CD4-positive, alpha-beta T cell (primary cell): ENCODE measurements around the gene MYOM3. TPM values are rescaled to one million over a fixed set of nuclear protein-coding genes. Genes with fewer than 3 reads are reported as not detected.
"Not testable (repeated sequence)": the region's sequence is repeated elsewhere in the genome, so short reads cannot be mapped to it uniquely, and the experiment has no call there.

Source experiments
- ATAC-seq: fragments of 200-7000 bp; cut with Tn5 transposase; one replicate; pipeline ENCODE4 v1.10.0; 2022; ENCODE audit warnings: mild to moderate bottlenecking; ENCODE audit not compliant: poor library complexity
- CTCF ChIA-PET: fragments of 350-600 bp; sonication (Branson Sonifier 250); formaldehyde crosslinking; loops from one replicate; lab custom pipeline; 2021; ENCODE audit warnings: antibody characterized with exemption, inconsistent platforms; lab: Charles Lee
- POLR2A ChIA-PET: fragments of 350-600 bp; sonication (Branson Sonifier 250); formaldehyde crosslinking; loops from one replicate; lab custom pipeline; 2021; ENCODE audit warnings: antibody characterized with exemption, inconsistent platforms; lab: Charles Lee
- DNase-seq, 14 experiments: peaks; one replicate each; pipeline ENCODE4 v3.0.0-alpha.2; 2013 to 2020; ENCODE audit warnings: mixed read lengths in 2 of 14
- H3K27ac ChIP-seq, 2 donors: one replicate each; pipeline versions ENCODE4 v1.5.1 to v1.7.0; 2013; ENCODE audit warnings: low read length in 2 of 2, low read depth in 1 of 2, mild to moderate bottlenecking in 1 of 2
- H3K27me3 ChIP-seq, 2 experiments: 1 replicate in 1 of 2; 2 replicates in 1 of 2; pipeline versions ENCODE4 v1.6.1 to v1.7.0; 2013; ENCODE audit warnings: low read length in 2 of 2, control low read depth in 1 of 2, mild to moderate bottlenecking in 1 of 2, moderate library complexity in 1 of 2; ENCODE audit not compliant: insufficient read depth in 2 of 2, control insufficient read depth in 1 of 2
- H3K36me3 ChIP-seq: one replicate; pipeline ENCODE4 v1.6.1; 2013; ENCODE audit warnings: low read length, control low read depth; ENCODE audit not compliant: insufficient read depth
- H3K4me1 ChIP-seq: one replicate; pipeline ENCODE4 v1.6.1; 2013; ENCODE audit warnings: low read length, control low read depth; ENCODE audit not compliant: insufficient read depth
- H3K4me3 ChIP-seq: one replicate; pipeline ENCODE4 v1.5.1; 2013; ENCODE audit warnings: mild to moderate bottlenecking, low read length, moderate library complexity
- H3K9me3 ChIP-seq, 2 experiments: 1 replicate in 1 of 2; 2 replicates in 1 of 2; pipeline versions ENCODE4 v1.6.1 to v1.7.0; 2013; ENCODE audit warnings: low read length in 2 of 2, mild to moderate bottlenecking in 2 of 2, control low read depth in 1 of 2, moderate library complexity in 1 of 2; ENCODE audit not compliant: control insufficient read depth in 1 of 2, insufficient read depth in 1 of 2
- H3K27ac Mint-ChIP-seq: one replicate; pipeline ENCODE4 v1.8.0; 2020; ENCODE audit warnings: mixed read lengths
- H3K27me3 Mint-ChIP-seq: one replicate; pipeline ENCODE4 v1.8.0; 2021; ENCODE audit warnings: mixed read lengths
- H3K36me3 Mint-ChIP-seq: one replicate; pipeline ENCODE4 v1.8.0; 2021; ENCODE audit warnings: low read depth, mixed read lengths
- H3K4me1 Mint-ChIP-seq: one replicate; pipeline ENCODE4 v1.8.0; 2021; ENCODE audit warnings: low read depth, mixed read lengths
- H3K4me3 Mint-ChIP-seq: one replicate; pipeline ENCODE4 v1.8.0; 2020; ENCODE audit warnings: mild to moderate bottlenecking, mixed read lengths
- H3K9me3 Mint-ChIP-seq: one replicate; pipeline ENCODE4 v1.8.0; 2020; ENCODE audit warnings: mixed read lengths
- intact Hi-C, 2 experiments: fragments of 100-400 bp; cut with DNase I in 1 of 2; cut with micrococcal nuclease in 1 of 2; formaldehyde crosslinking; loops; one replicate each; pipeline versions ENCODE4 v1.15.1 to v1.9.0; 2023 to 2025; cut with DNase I, micrococcal nuclease
- total RNA-seq, 174 experiments: library from RNA in 2 of 174; stranded (reverse) in 2 of 174; gene quantifications; one replicate each; pipeline ENCODE4 v1.2.3 and lab custom pipeline; 2021 to 2026
- TF ChIP-seq, protein P1 (sequence below): fragments of 200-600 bp; IDR thresholded peaks from one replicate; pipeline ENCODE4 v1.8.0; 2022; ENCODE audit warnings: antibody characterized with exemption, mild to moderate bottlenecking

Gene MYOM3
- total RNA-seq, 2 experiments from 2014 or later = not detected

DNA sequence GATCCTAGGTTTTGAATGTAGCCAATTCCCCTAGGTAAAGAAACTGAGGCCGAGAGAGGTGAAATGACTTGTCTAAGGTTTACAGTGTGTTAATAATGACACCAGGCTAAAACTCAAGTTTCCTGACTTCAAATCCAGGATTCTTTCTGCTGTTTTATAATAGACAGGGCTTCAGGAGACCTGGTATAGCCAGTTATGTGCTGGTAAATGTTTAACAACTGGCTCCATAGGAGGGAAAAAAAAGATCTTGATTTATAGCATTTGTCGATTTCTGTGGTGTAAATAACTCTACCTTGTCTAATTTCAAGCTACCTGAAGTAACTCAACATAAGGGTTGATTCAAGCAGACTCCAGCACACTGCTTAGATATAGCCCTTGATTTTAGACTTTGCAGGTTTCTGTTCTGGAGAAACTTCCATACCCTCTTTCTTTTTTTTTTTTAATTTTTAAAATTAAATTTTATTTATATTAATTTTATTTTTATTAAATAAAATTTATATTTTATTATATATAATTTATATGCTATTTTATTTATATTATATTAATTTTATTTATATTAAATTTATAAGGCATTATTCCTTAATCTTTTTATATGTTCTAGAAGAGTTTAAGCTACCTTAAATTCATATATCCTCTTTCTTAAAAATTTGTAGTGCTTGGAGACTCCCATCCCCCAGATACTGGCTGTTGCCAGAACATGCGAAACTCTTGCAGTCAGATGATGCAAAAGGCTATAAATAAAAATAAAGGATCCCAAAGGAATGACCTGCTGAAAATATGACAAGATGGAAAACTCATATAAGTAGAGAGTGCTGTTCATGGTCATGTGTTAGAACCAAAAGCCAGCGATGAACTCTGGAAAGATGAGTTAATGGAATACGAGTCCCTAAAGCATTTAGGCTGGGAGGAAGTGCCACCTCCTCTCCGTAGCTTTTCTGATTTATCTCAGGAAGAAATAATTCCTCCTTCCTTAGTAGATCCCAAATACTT is 96.4 kb downstream of the MYOM3 start:
- no peak for DNase-seq
- H3K36me3 Mint-ChIP-seq = no peaks in the 10 kb centered on the region
- TF ChIP-seq, protein P1, sequence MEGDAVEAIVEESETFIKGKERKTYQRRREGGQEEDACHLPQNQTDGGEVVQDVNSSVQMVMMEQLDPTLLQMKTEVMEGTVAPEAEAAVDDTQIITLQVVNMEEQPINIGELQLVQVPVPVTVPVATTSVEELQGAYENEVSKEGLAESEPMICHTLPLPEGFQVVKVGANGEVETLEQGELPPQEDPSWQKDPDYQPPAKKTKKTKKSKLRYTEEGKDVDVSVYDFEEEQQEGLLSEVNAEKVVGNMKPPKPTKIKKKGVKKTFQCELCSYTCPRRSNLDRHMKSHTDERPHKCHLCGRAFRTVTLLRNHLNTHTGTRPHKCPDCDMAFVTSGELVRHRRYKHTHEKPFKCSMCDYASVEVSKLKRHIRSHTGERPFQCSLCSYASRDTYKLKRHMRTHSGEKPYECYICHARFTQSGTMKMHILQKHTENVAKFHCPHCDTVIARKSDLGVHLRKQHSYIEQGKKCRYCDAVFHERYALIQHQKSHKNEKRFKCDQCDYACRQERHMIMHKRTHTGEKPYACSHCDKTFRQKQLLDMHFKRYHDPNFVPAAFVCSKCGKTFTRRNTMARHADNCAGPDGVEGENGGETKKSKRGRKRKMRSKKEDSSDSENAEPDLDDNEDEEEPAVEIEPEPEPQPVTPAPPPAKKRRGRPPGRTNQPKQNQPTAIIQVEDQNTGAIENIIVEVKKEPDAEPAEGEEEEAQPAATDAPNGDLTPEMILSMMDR = no peak

DNA sequence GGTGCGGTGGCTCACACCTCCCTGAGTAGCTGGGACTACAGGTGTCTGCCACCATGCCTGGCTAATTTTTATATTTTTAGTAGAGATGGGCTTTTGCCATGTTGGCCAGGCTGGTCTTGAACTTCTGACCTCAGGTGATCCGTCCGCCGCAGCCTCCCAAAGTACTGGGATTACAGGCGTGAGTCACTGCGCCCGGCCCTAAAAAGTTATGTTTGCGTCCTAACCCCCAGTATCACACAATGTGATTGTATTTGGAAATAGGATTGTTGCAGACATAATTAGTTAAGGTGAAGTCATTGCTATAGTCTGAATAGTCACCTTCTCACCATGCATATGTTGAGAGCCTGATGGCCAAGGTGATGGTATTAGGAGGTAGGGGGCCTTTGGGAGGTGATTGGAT is 99.1 kb downstream of the MYOM3 start:
- H3K36me3 Mint-ChIP-seq, ATAC-seq, H3K27ac Mint-ChIP-seq, H3K4me1 Mint-ChIP-seq, intact Hi-C loops, H3K9me3 ChIP-seq, CTCF ChIA-PET, H3K4me3 ChIP-seq, H3K4me1 ChIP-seq, POLR2A ChIA-PET, H3K4me3 Mint-ChIP-seq, H3K36me3 ChIP-seq, H3K9me3 Mint-ChIP-seq, DNase-seq, H3K27ac ChIP-seq: not testable (repeated sequence)
- H3K27me3 Mint-ChIP-seq = peaks cover 19% of the 10 kb centered on the region
- peaks cover 0 to 10% of the 10 kb centered on the region in 2 experiments for H3K27me3 ChIP-seq

More for the DNA sequence above, 96.4 kb downstream of the MYOM3 start:
- H3K9me3 ChIP-seq = no peaks in the 10 kb centered on the region
- POLR2A ChIA-PET = no interaction called here
- CTCF ChIA-PET = no interaction called here
- no peak overlapping the region for H3K27ac Mint-ChIP-seq
- H3K27me3 Mint-ChIP-seq = peaks cover 9% of the 10 kb centered on the region
- H3K27me3 ChIP-seq = peaks cover 0 to 3% of the 10 kb centered on the region in 2 experiments
- H3K9me3 Mint-ChIP-seq = no peaks in the 10 kb centered on the region
- H3K36me3 ChIP-seq = no peaks in the 10 kb centered on the region
- intact Hi-C loops = no loop called here
- no peaks in the 10 kb centered on the region for H3K4me1 ChIP-seq
- ATAC-seq = no peak
- H3K4me3 ChIP-seq = no peak overlapping the region
- no peak overlapping the region for H3K4me3 Mint-ChIP-seq
- H3K4me1 Mint-ChIP-seq = no peaks in the 10 kb centered on the region
- no peak overlapping the region for H3K27ac ChIP-seq

DNA sequence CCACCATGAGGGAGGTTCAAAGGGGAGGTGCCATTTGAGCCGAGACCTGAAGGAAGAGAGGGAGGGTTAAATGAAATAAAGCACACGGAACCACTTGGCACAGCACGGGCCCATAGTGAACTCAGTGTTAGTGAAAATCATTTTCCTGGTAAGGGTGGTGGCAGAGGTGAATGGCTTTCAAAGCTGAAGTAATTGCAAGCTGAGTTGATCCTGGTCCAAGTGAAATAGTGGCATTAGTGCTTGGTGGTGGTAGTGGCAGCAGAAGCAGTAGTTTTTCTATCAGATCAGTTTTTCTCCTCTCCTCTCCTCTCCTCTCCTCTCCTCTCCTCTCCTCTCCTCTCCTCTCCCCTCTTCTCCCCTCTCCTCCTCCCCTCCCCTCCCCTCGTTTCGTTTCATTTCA is 101.3 kb downstream of the MYOM3 start:
- POLR2A ChIA-PET = no interaction called here
- H3K27ac Mint-ChIP-seq = no peak overlapping the region

More for the DNA sequence above, 101.3 kb downstream of the MYOM3 start:
- peaks cover 0 to 10% of the 10 kb centered on the region in 2 experiments for H3K27me3 ChIP-seq
- Mint-ChIP-seq H3K4me3 (no peak overlapping the region), H3K36me3 (no peaks in the 10 kb centered on the region), H3K4me1 (no peaks in the 10 kb centered on the region), H3K27me3 (peaks cover 23% of the 10 kb centered on the region), H3K9me3 (no peaks in the 10 kb centered on the region)
- ATAC-seq (no peak), DNase-seq (no peak)
- TF ChIP-seq, protein P1 = no peak
- CTCF ChIA-PET = no interaction called here
- no peak overlapping the region for H3K27ac ChIP-seq
- no peak overlapping the region for H3K4me3 ChIP-seq
- H3K9me3 ChIP-seq = no peaks in the 10 kb centered on the region
- intact Hi-C loops = no loop called here
- H3K36me3 ChIP-seq = no peaks in the 10 kb centered on the region
- H3K4me1 ChIP-seq = no peaks in the 10 kb centered on the region
